GM12801 (cell line): ENCODE measurements around the gene MAOB.

Experiments
- CTCF ChIP-seq: IDR thresholded peaks from one replicate; pipeline ENCODE4 v1.5.1; 2011; ENCODE audit warnings: control low read depth; ENCODE audit not compliant: insufficient read length; ENCODE audit errors: extremely low read depth

The MAOB gene

GRCh38 chrX:43850629-43851028 is 31.6 kb downstream of the MAOB start:
- no peak for TF ChIP-seq CTCF

- TF ChIP-seq CTCF: no peak
Measured at GRCh38 chrX:43849173-43849572, 33.1 kb downstream of the MAOB start.

- no peak for TF ChIP-seq CTCF
Measured at GRCh38 chrX:43847352-43847751, 34.9 kb downstream of the MAOB start.

- no peak for TF ChIP-seq CTCF
Measured at GRCh38 chrX:43846558-43846957, 35.7 kb downstream of the MAOB start.

- no peak for TF ChIP-seq CTCF
Measured at GRCh38 chrX:43845776-43846175, 36.5 kb downstream of the MAOB start.

- TF ChIP-seq CTCF: no peak
Measured at GRCh38 chrX:43840265-43840664, 42.0 kb downstream of the MAOB start.

- TF ChIP-seq CTCF: no peak
Measured at GRCh38 chrX:43836435-43837184, 45.6 kb downstream of the MAOB start.
